HEK293 (cell line): Measurements from ENCODE around the gene PRR16.

Experiments used
- CTCF ChIA-PET: fragments of 350-600 bp; formaldehyde crosslinking; extraction: SDS; loops from one replicate; lab custom pipeline; 2021; ENCODE audit warnings: antibody characterized with exemption; lab: Yijun Ruan, JAX
- POLR2A ChIA-PET: fragments of 300-600 bp; formaldehyde crosslinking; extraction: SDS; loops from one replicate; lab custom pipeline; 2020; ENCODE audit warnings: antibody characterized with exemption, inconsistent platforms; lab: Yijun Ruan, JAX
- H3K27ac ChIP-seq: fragments of 200-500 bp; sonication (Bioruptor generic); 2 replicates; pipeline ENCODE4 v1.5.1; 2014; ENCODE audit warnings: low read depth, low read length, control low read depth, inconsistent platforms; ENCODE audit errors: extremely low read depth
- H3K36me3 ChIP-seq, 2 experiments: fragments of 200-500 bp in 1 of 2; sonication (Bioruptor generic) in 1 of 2; 1 replicate in 1 of 2; 2 replicates in 1 of 2; pipeline ENCODE4 v1.5.1; 2014 to 2017; ENCODE audit warnings: inconsistent platforms in 2 of 2, low read length in 2 of 2; ENCODE audit not compliant: control insufficient read depth in 2 of 2, insufficient read depth in 1 of 2
- H3K4me1 ChIP-seq: fragments of 200-500 bp; sonication (Bioruptor generic); 2 replicates; pipeline ENCODE4 v1.5.1; 2014; ENCODE audit warnings: mild to moderate bottlenecking, low read length, inconsistent platforms; ENCODE audit not compliant: control insufficient read depth, insufficient read depth
- H3K4me3 ChIP-seq: 2 replicates; pipeline ENCODE4 v1.5.1; 2011; ENCODE audit warnings: low read depth, mild to moderate bottlenecking, control low read depth, low read length, moderate library complexity
- H3K9me3 ChIP-seq: fragments of 200-500 bp; sonication (Bioruptor generic); 2 replicates; pipeline ENCODE4 v1.5.1; 2014; ENCODE audit warnings: low read depth, low read length, inconsistent platforms; ENCODE audit not compliant: control insufficient read depth, insufficient read depth
- GLI2 ChIP-seq: fragments of 450-650 bp; formaldehyde crosslinking; IDR thresholded peaks from 2 replicates; pipeline ENCODE4; 2017; ENCODE audit warnings: missing biosample characterization, missing genetic modification characterization, low read depth, borderline replicate concordance
- KLF7 ChIP-seq: fragments of 450-650 bp; formaldehyde crosslinking; IDR thresholded peaks from 2 replicates; pipeline ENCODE4 v1.5.1; 2016; ENCODE audit warnings: missing biosample characterization, missing genetic modification characterization, borderline replicate concordance
- PBX3 ChIP-seq: sonication (generic); formaldehyde crosslinking; IDR thresholded peaks from 2 replicates; pipeline ENCODE4 v1.8.1; 2022; ENCODE audit warnings: mild to moderate bottlenecking, moderate library complexity, missing genetic modification reagents
- PRDM6 ChIP-seq: fragments of 450-650 bp; formaldehyde crosslinking; IDR thresholded peaks from 2 replicates; pipeline ENCODE4 v1.5.1; 2017; ENCODE audit warnings: missing biosample characterization, missing genetic modification characterization
- SP7 ChIP-seq: fragments of 450-650 bp; formaldehyde crosslinking; IDR thresholded peaks from 2 replicates; pipeline ENCODE4 v1.5.1; 2016; ENCODE audit warnings: missing biosample characterization, missing genetic modification characterization
- ZBTB20 ChIP-seq: fragments of 450-650 bp; formaldehyde crosslinking; IDR thresholded peaks from 2 replicates; pipeline ENCODE4 v1.5.1; 2016; ENCODE audit warnings: missing biosample characterization, missing genetic modification characterization
- ZBTB7A ChIP-seq: fragments of 450-650 bp; formaldehyde crosslinking; IDR thresholded peaks from 2 replicates; pipeline ENCODE4 v1.5.1; 2016; ENCODE audit warnings: low read depth, missing biosample characterization, missing genetic modification characterization
- ZFP69B ChIP-seq: fragments of 450-650 bp; formaldehyde crosslinking; IDR thresholded peaks from 2 replicates; pipeline ENCODE4 v1.5.1; 2016; ENCODE audit warnings: missing biosample characterization, missing genetic modification characterization
- ZIC2 ChIP-seq: fragments of 450-650 bp; formaldehyde crosslinking; IDR thresholded peaks from 2 replicates; pipeline ENCODE4 v1.5.1; 2016; ENCODE audit warnings: missing biosample characterization, missing genetic modification characterization
- ZNF112 ChIP-seq: fragments of 450-650 bp; formaldehyde crosslinking; IDR thresholded peaks from 2 replicates; pipeline ENCODE4 v1.5.0; 2017; ENCODE audit warnings: missing biosample characterization, missing genetic modification characterization
- ZNF133 ChIP-seq: fragments of 450-650 bp; formaldehyde crosslinking; IDR thresholded peaks from 2 replicates; pipeline ENCODE4 v1.5.1; 2016; ENCODE audit warnings: missing biosample characterization, missing genetic modification characterization
- ZNF138 ChIP-seq: fragments of 450-650 bp; formaldehyde crosslinking; IDR thresholded peaks from 2 replicates; pipeline ENCODE4 v1.5.1; 2016; ENCODE audit warnings: missing biosample characterization, missing genetic modification characterization, borderline replicate concordance
- ZNF155 ChIP-seq: fragments of 450-650 bp; formaldehyde crosslinking; IDR thresholded peaks from 2 replicates; pipeline ENCODE4 v1.5.1; 2016; ENCODE audit warnings: missing biosample characterization, missing genetic modification characterization
- ZNF175 ChIP-seq: fragments of 450-650 bp; formaldehyde crosslinking; IDR thresholded peaks from 2 replicates; pipeline ENCODE4 v1.5.1; 2016; ENCODE audit warnings: missing biosample characterization, missing genetic modification characterization
- ZNF2 ChIP-seq: fragments of 450-650 bp; formaldehyde crosslinking; IDR thresholded peaks from 2 replicates; pipeline ENCODE4 v1.5.1; 2016; ENCODE audit warnings: missing biosample characterization, missing genetic modification characterization
- ZNF239 ChIP-seq: fragments of 450-650 bp; formaldehyde crosslinking; IDR thresholded peaks from 2 replicates; pipeline ENCODE4 v1.5.1; 2016; ENCODE audit warnings: missing biosample characterization, missing genetic modification characterization
- ZNF24 ChIP-seq: fragments of 450-650 bp; formaldehyde crosslinking; IDR thresholded peaks from 2 replicates; pipeline ENCODE4 v1.5.1; 2016; ENCODE audit warnings: missing biosample characterization, missing genetic modification characterization
- ZNF266 ChIP-seq: fragments of 450-650 bp; formaldehyde crosslinking; IDR thresholded peaks from 2 replicates; pipeline ENCODE4 v1.5.1; 2016; ENCODE audit warnings: missing biosample characterization, missing genetic modification characterization, low read depth
- ZNF488 ChIP-seq: fragments of 450-650 bp; formaldehyde crosslinking; IDR thresholded peaks from 2 replicates; pipeline ENCODE4 v1.5.1; 2016; ENCODE audit warnings: missing biosample characterization, missing genetic modification characterization
- ZNF501 ChIP-seq: fragments of 450-650 bp; formaldehyde crosslinking; IDR thresholded peaks from 2 replicates; pipeline ENCODE4 v1.5.1; 2016; ENCODE audit warnings: missing biosample characterization, missing genetic modification characterization
- ZNF514 ChIP-seq: fragments of 450-650 bp; formaldehyde crosslinking; IDR thresholded peaks from 2 replicates; pipeline ENCODE4 v1.5.1; 2016; ENCODE audit warnings: missing biosample characterization, missing genetic modification characterization
- ZNF549 ChIP-seq: fragments of 450-650 bp; IDR thresholded peaks from 2 replicates; pipeline ENCODE4 v1.5.1; 2018; ENCODE audit warnings: missing biosample characterization, missing genetic modification characterization, mild to moderate bottlenecking, inconsistent platforms, moderate library complexity
- ZNF558 ChIP-seq: fragments of 450-650 bp; formaldehyde crosslinking; IDR thresholded peaks from 2 replicates; pipeline ENCODE4 v1.5.1; 2016; ENCODE audit warnings: missing biosample characterization, missing genetic modification characterization
- ZNF645 ChIP-seq: fragments of 450-650 bp; formaldehyde crosslinking; IDR thresholded peaks from 2 replicates; pipeline ENCODE4; 2016; ENCODE audit warnings: missing biosample characterization, missing genetic modification characterization
- ZNF670 ChIP-seq: fragments of 450-650 bp; formaldehyde crosslinking; IDR thresholded peaks from 2 replicates; pipeline ENCODE4 v1.5.1; 2016; ENCODE audit warnings: missing biosample characterization, missing genetic modification characterization, low read depth
- ZNF707 ChIP-seq: fragments of 450-650 bp; formaldehyde crosslinking; IDR thresholded peaks from 2 replicates; pipeline ENCODE4 v1.5.1; 2016; ENCODE audit warnings: missing biosample characterization, missing genetic modification characterization
- ZNF776 ChIP-seq: fragments of 450-650 bp; formaldehyde crosslinking; IDR thresholded peaks from 2 replicates; pipeline ENCODE4 v1.5.0; 2017; ENCODE audit warnings: missing biosample characterization, missing genetic modification characterization, borderline replicate concordance
- ZNF792 ChIP-seq: fragments of 450-650 bp; formaldehyde crosslinking; IDR thresholded peaks from 2 replicates; pipeline ENCODE4 v1.5.1; 2016; ENCODE audit warnings: missing biosample characterization, missing genetic modification characterization
- ZSCAN4 ChIP-seq: fragments of 450-650 bp; formaldehyde crosslinking; IDR thresholded peaks from 2 replicates; pipeline ENCODE4 v1.5.1; 2017; ENCODE audit warnings: missing biosample characterization, missing genetic modification characterization

PRR16 gene

GRCh38 chr5:120538149-120538548 lies 74.0 kb downstream of the PRR16 start:
- no peak overlapping the region for H3K27ac ChIP-seq
- ChIA-PET CTCF (no interaction called here), POLR2A (interaction anchor here (0.7 kb wide), 1 partner anchor 15 kb away, joined by 4 read pairs; no protein-coding TSS in a partner anchor)
- no peaks in the 10 kb centered on the region for H3K9me3 ChIP-seq
- TF ChIP-seq ZNF138 (tag by site-specific recombination), result no peak
- TF ChIP-seq ZNF24, result no peak
- TF ChIP-seq ZNF155 (tag by site-specific recombination), result no peak
- no peak for TF ChIP-seq ZFP69B (tag by site-specific recombination)
- no peak for TF ChIP-seq ZIC2
- TF ChIP-seq ZNF792 (tag by site-specific recombination), result no peak
- TF ChIP-seq ZNF549 (tag by site-specific recombination), result no peak
- TF ChIP-seq ZNF112, result no peak
- TF ChIP-seq ZNF488 (tag by site-specific recombination), result no peak
- TF ChIP-seq ZNF175 (tag by site-specific recombination), result no peak
- TF ChIP-seq ZSCAN4 (tag by site-specific recombination), result no peak
- TF ChIP-seq ZNF501 (tag by site-specific recombination), result no peak
- TF ChIP-seq ZNF266, result no peak
- no peak for TF ChIP-seq SP7 (tag by site-specific recombination)
- TF ChIP-seq ZNF776 (tag by site-specific recombination), result no peak
- no peak for TF ChIP-seq ZNF2 (tag by site-specific recombination)
- no peak for TF ChIP-seq GLI2 (tag by site-specific recombination)
- no peak for TF ChIP-seq ZNF133
- no peaks in the 10 kb centered on the region for H3K36me3 ChIP-seq
- no peak overlapping the region for H3K4me3 ChIP-seq
- H3K4me1 ChIP-seq, result no peaks in the 10 kb centered on the region

GRCh38 chr5:120538644-120539043 lies 74.5 kb downstream of the PRR16 start:
- Histone ChIP-seq H3K4me1 (no peaks in the 10 kb centered on the region), H3K9me3 (no peaks in the 10 kb centered on the region), H3K27ac (no peak overlapping the region), H3K36me3 (no peaks in the 10 kb centered on the region), H3K4me3 (no peak overlapping the region)
- ChIA-PET CTCF (no interaction called here), POLR2A (no interaction called here)
- TF ChIP-seq ZFP69B (tag by site-specific recombination) (no peak), ZNF558 (no peak), ZNF792 (tag by site-specific recombination) (no peak), ZNF514 (tag by site-specific recombination) (no peak), PBX3 (CRISPR knock-in tag) (no peak), ZNF645 (tag by site-specific recombination) (no peak), ZNF112 (no peak), ZBTB20 (tag by site-specific recombination) (no peak), ZBTB7A (tag by site-specific recombination) (no peak), PRDM6 (no peak), ZNF707 (tag by site-specific recombination) (no peak), ZNF239 (tag by site-specific recombination) (no peak), KLF7 (tag by site-specific recombination) (no peak), ZNF670 (tag by site-specific recombination) (no peak)
